Neuronal stem cell (in vitro differentiated cells): Measurements from ENCODE around the gene FLACC1.

ENCODE experiments used
- DNase-seq: peaks from one replicate; pipeline ENCODE4 v3.0.0-alpha.2; 2013; ENCODE audit warnings: low spot score
- H2AFZ ChIP-seq: one replicate; pipeline ENCODE4 v1.6.1; 2013; ENCODE audit warnings: mild to moderate bottlenecking, low read length, inconsistent platforms
- H2AK5ac ChIP-seq: 2 replicates; pipeline ENCODE4 v1.6.1; 2013; ENCODE audit warnings: low read depth, mild to moderate bottlenecking, inconsistent platforms, low read length, moderate library complexity, mixed read lengths
- H2BK120ac ChIP-seq: 2 replicates; pipeline ENCODE4 v1.6.1; 2013; ENCODE audit warnings: low read depth, mild to moderate bottlenecking, inconsistent platforms, low read length, moderate library complexity, mixed read lengths
- H2BK12ac ChIP-seq: one replicate; pipeline ENCODE4 v1.6.1; 2013; ENCODE audit warnings: low read length, inconsistent platforms
- H2BK15ac ChIP-seq: 2 replicates; pipeline ENCODE4 v1.6.1; 2013; ENCODE audit warnings: mild to moderate bottlenecking, low read length, inconsistent platforms, mixed read lengths
- H2BK5ac ChIP-seq: one replicate; pipeline ENCODE4 v1.6.1; 2013; ENCODE audit warnings: inconsistent platforms, mild to moderate bottlenecking, low read length, moderate library complexity
- H3K14ac ChIP-seq: one replicate; pipeline ENCODE4 v1.6.1; 2013; ENCODE audit warnings: low read length, inconsistent platforms
- H3K18ac ChIP-seq: 2 replicates; pipeline ENCODE4 v1.6.1; 2013; ENCODE audit warnings: low read length, inconsistent platforms
- H3K23ac ChIP-seq: 2 replicates; pipeline ENCODE4 v1.6.1; 2013; ENCODE audit warnings: low read depth, mild to moderate bottlenecking, mixed read lengths, low read length, inconsistent platforms; ENCODE audit not compliant: poor library complexity
- H3K27ac ChIP-seq: replicated peaks from 3 replicates; pipeline ENCODE4 v1.5.1; 2013; ENCODE audit warnings: low read length, inconsistent platforms
- H3K27me3 ChIP-seq, 3 experiments: 2 replicates each; pipeline ENCODE4 v1.6.1; 2013; ENCODE audit warnings: low read length in 3 of 3, mild to moderate bottlenecking in 2 of 3, inconsistent platforms in 1 of 3, low read depth in 1 of 3, mixed read lengths in 1 of 3, moderate library complexity in 1 of 3; ENCODE audit not compliant: control insufficient read depth in 3 of 3, insufficient read depth in 3 of 3
- H3K36me3 ChIP-seq, 2 donors: replicated peaks in 1 of 2; 2 replicates each; pipeline ENCODE4 v1.6.1; 2013; ENCODE audit warnings: low read length in 2 of 2; ENCODE audit not compliant: control insufficient read depth in 2 of 2, insufficient read depth in 2 of 2
- H3K4ac ChIP-seq: 2 replicates; pipeline ENCODE4 v1.6.1; 2013; ENCODE audit warnings: inconsistent platforms, mild to moderate bottlenecking, low read length, moderate library complexity
- H3K4me1 ChIP-seq, 2 donors: 1 replicate in 1 of 2; 2 replicates in 1 of 2; pipeline ENCODE4 v1.6.1; 2013; ENCODE audit warnings: low read length in 2 of 2, low read depth in 1 of 2; ENCODE audit not compliant: control insufficient read depth in 2 of 2, insufficient read depth in 1 of 2
- H3K4me2 ChIP-seq: one replicate; pipeline ENCODE4 v1.6.1; 2013; ENCODE audit warnings: mild to moderate bottlenecking, low read length, inconsistent platforms; ENCODE audit not compliant: insufficient read depth, poor library complexity, severe bottlenecking
- H3K4me3 ChIP-seq, 2 donors: 2 replicates each; pipeline ENCODE4 v1.5.1; 2013; ENCODE audit warnings: low read length in 2 of 2, mild to moderate bottlenecking in 2 of 2, inconsistent platforms in 1 of 2, moderate library complexity in 1 of 2
- H3K79me1 ChIP-seq: one replicate; pipeline ENCODE4 v1.6.1; 2013; ENCODE audit warnings: low read depth, mild to moderate bottlenecking, inconsistent platforms, low read length, moderate library complexity
- H3K9ac ChIP-seq: one replicate; pipeline ENCODE4 v1.6.1; 2013; ENCODE audit warnings: mild to moderate bottlenecking, low read depth, low read length, inconsistent platforms; ENCODE audit not compliant: poor library complexity
- H3K9me3 ChIP-seq, 2 donors: replicated peaks in 1 of 2; 2 replicates each; pipeline versions ENCODE3 to v1.6.1; 2013; ENCODE audit warnings: low read length in 2 of 2, mild to moderate bottlenecking in 2 of 2, inconsistent platforms in 1 of 2, low read depth in 1 of 2, mixed read lengths in 1 of 2, moderate library complexity in 1 of 2; ENCODE audit not compliant: control insufficient read depth in 2 of 2, insufficient read depth in 1 of 2
- H4K8ac ChIP-seq: one replicate; pipeline ENCODE4 v1.6.1; 2013; ENCODE audit warnings: low read depth, mild to moderate bottlenecking, inconsistent platforms, low read length, moderate library complexity
- H4K91ac ChIP-seq: one replicate; pipeline ENCODE4 v1.6.1; 2013; ENCODE audit warnings: low read length, low read depth, mild to moderate bottlenecking, inconsistent platforms; ENCODE audit not compliant: poor library complexity
- WGBS, 2 donors: extraction: QIAGEN DNeasy Blood & Tissue Kit; methylation state at CpG; one replicate each; pipeline ENCODE4 v1.1.7; 2013; ENCODE audit warnings: missing lambda C conversion rate in 2 of 2, mixed read lengths in 1 of 2; ENCODE audit not compliant: insufficient read length in 2 of 2, insufficient replicate concordance in 1 of 2; ENCODE audit errors: extremely low coverage in 2 of 2; 5-methylcytosine and 5-hydroxymethylcytosine counted together

FLACC1 gene

DNA sequence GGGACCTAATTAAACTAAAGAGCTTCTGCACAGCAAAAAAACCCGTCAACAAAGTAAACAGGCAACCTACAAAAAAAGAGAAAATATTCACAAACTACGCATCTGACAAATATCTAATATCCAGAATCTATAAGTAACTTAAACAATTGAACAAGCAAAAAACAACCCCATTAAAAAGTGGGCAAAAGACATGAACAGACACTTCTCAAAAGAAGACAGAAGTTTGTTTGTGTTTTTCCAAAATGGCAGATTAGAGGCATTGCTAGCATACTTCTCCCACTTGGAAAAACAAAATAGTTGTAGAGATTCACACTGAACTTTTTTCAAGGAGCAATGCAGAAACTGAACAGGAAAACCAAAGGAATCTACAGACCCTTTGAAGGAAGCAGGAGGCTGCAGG, 37.6 kb downstream of the FLACC1 start:
- no peak overlapping the region for H3K27ac ChIP-seq
- H3K14ac ChIP-seq = no peak overlapping the region
- no peaks in the 10 kb centered on the region for H3K4me1 ChIP-seq
- no peak overlapping the region for H2BK15ac ChIP-seq
- no peak overlapping the region for H3K18ac ChIP-seq
- no peak overlapping the region for H3K9ac ChIP-seq
- no peaks in the 10 kb centered on the region for H3K79me1 ChIP-seq
- WGBS, 2 donors = no CpG with 5 or more reads among the region's 2 CpGs
- no peak overlapping the region for H2BK5ac ChIP-seq
- no peak overlapping the region for H3K23ac ChIP-seq
- no peak overlapping the region for H2AK5ac ChIP-seq
- H2BK120ac ChIP-seq = no peak overlapping the region
- H3K27me3 ChIP-seq = no peaks in the 10 kb centered on the region
- no peak overlapping the region for H2AFZ ChIP-seq
- no peak overlapping the region for H3K4me2 ChIP-seq
- H3K4me3 ChIP-seq = no peak overlapping the region
- no peak overlapping the region for H4K91ac ChIP-seq
- no peaks in the 10 kb centered on the region for H3K36me3 ChIP-seq
- no peak overlapping the region for H2BK12ac ChIP-seq
- H4K8ac ChIP-seq = no peak overlapping the region
- no peak overlapping the region for H3K4ac ChIP-seq
- no peak for DNase-seq
- peaks cover 0 to 2% of the 10 kb centered on the region in 2 donors for H3K9me3 ChIP-seq

DNA sequence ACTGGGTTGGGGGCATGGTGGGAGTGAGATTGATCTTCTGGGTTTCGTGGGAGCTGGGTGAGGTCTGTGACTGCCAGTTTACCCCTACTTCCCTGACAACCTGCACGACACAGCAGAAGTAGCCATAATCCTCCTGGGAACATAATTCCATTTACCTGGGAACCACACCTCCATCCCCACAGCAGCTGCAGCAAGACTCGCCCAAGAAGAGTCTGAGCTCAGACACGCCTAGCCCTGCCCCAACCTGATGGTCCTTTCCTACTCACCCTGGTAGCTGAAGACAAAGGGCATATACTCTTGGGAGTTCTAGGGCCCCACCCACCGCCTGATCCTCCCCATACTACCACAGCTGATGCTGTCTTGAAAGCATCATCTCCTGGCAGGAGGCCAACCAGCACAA, 43.8 kb downstream of the FLACC1 start:
- Histone ChIP-seq H3K18ac (no peak overlapping the region), H3K9ac (no peak overlapping the region), H3K79me1 (no peaks in the 10 kb centered on the region), H3K9me3 (peaks cover 0 to 4% of the 10 kb centered on the region in 2 donors), H3K4me1 (no peaks in the 10 kb centered on the region), H3K36me3 (no peaks in the 10 kb centered on the region), H2AFZ (no peak overlapping the region), H3K14ac (no peak overlapping the region), H3K4me2 (no peak overlapping the region), H2BK15ac (no peak overlapping the region), H3K23ac (no peak overlapping the region), H2BK12ac (no peak overlapping the region), H3K4me3 (no peak overlapping the region), H2AK5ac (no peak overlapping the region), H3K27ac (no peak overlapping the region), H2BK5ac (no peak overlapping the region), H4K91ac (no peak overlapping the region), H3K27me3 (no peaks in the 10 kb centered on the region), H2BK120ac (no peak overlapping the region), H4K8ac (no peak overlapping the region), H3K4ac (no peak overlapping the region)
- DNase-seq = no peak
- WGBS, 2 donors = no CpG with 5 or more reads among the region's 5 CpGs

DNA sequence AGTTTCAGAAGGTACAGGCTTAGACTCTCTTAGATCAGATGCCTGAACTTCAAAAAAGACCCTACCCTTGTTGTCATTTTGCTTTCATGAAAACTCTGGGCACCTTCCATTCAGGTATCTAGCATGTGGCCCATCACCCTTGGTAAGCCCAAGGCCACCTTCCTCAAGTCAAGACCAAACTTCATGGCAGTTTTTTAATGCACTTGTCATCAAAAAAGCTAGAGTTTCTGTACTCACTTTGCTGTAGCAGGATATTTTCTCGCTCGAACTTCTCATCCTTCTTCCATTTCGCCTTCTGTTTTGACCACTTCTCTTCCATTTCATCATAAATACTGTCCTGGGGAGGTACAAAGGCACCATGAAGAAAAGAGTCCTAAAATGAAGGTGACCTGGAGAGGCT, 48.2 kb downstream of the FLACC1 start:
- Histone ChIP-seq H3K4me2 (no peak overlapping the region), H2AFZ (no peak overlapping the region), H4K91ac (no peak overlapping the region), H2AK5ac (no peak overlapping the region), H3K18ac (no peak overlapping the region), H2BK15ac (no peak overlapping the region), H3K27ac (no peak overlapping the region), H3K36me3 (no peaks in the 10 kb centered on the region), H3K23ac (no peak overlapping the region), H3K79me1 (no peaks in the 10 kb centered on the region), H2BK120ac (no peak overlapping the region), H3K4me1 (no peaks in the 10 kb centered on the region), H3K27me3 (no peaks in the 10 kb centered on the region), H3K4me3 (no peak overlapping the region), H3K14ac (no peak overlapping the region), H3K4ac (no peak overlapping the region), H2BK12ac (no peak overlapping the region), H2BK5ac (no peak overlapping the region), H4K8ac (no peak overlapping the region), H3K9me3 (peaks cover 0 to 4% of the 10 kb centered on the region in 2 donors), H3K9ac (no peak overlapping the region)
- no peak for DNase-seq
- 100% methylated on average over 3 of the region's 3 CpGs; no CpG with 5 or more reads in 1 of the 2 donors for WGBS, 2 donors

DNA sequence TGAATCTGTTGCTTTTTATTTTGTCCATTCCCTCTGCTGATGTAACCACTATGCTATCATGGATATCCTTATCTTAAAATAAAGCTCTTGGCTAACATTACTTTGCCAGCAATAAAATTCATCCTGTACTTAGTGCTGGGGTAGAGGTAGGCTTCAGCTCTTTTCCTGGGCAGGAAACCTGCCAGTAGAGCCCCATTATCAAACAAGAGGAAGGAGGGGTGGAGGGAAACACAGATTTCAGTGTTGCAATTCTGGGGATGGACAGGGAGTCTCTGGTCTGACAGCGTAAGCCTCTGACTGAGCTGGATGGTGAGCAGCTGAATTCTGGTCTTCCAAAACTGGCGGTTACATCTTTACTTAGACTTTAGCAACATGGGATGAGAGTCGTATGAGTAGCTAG, 49.3 kb downstream of the FLACC1 start:
- no peak overlapping the region for H4K8ac ChIP-seq
- H2BK12ac ChIP-seq = no peak overlapping the region
- H2AK5ac ChIP-seq = no peak overlapping the region
- no peaks in the 10 kb centered on the region for H3K36me3 ChIP-seq
- H3K9ac ChIP-seq = peak overlapping the region; percentile 34
- no peak overlapping the region for H2BK15ac ChIP-seq
- H3K23ac ChIP-seq = no peak overlapping the region
- peaks cover 0 to 4% of the 10 kb centered on the region in 2 donors for H3K9me3 ChIP-seq
- no peaks in the 10 kb centered on the region for H3K79me1 ChIP-seq
- no peaks in the 10 kb centered on the region for H3K4me1 ChIP-seq
- H3K4me2 ChIP-seq = no peak overlapping the region
- WGBS, 2 donors = no CpG with 5 or more reads among the region's 3 CpGs
- no peaks in the 10 kb centered on the region for H3K27me3 ChIP-seq
- no peak overlapping the region for H2BK120ac ChIP-seq
- H2AFZ ChIP-seq = no peak overlapping the region
- no peak overlapping the region for H3K14ac ChIP-seq
- H3K18ac ChIP-seq = no peak overlapping the region
- H3K27ac ChIP-seq = no peak overlapping the region
- H4K91ac ChIP-seq = no peak overlapping the region
- no peak overlapping the region for H3K4me3 ChIP-seq
- no peak overlapping the region for H3K4ac ChIP-seq
- H2BK5ac ChIP-seq = no peak overlapping the region
- no peak for DNase-seq
